ENCODE data around the gene ADAD2. TPM values are rescaled to one million over a fixed set of nuclear protein-coding genes. Genes with fewer than 3 reads are reported as not detected.

The ADAD2 gene
- total RNA-seq, 4 donors from 2014 or later = not detected

GRCh38 chr16:84144859-84145639, 45.9 kb upstream of the ADAD2 start, which contains the start of the genes DNAAF1 and HSDL1:
Gene DNAAF1 (plus strand): TSS chr16:84145308. CDS start chr16:84145441, 133 bp downstream.
Gene HSDL1 (minus strand): TSS chr16:84145177. CDS start chr16:84131321, 13,856 bp downstream.
- intact Hi-C loops (cut with DNase I; ENCODE audit: low total_unique reads) = loop anchor here (1.0 to 5.0 kb wide), 4 partner anchors 28 to 338 kb away; partner anchors contain the start of genes HSBP1 and TAF1C
- peak; percentile 78 to 84 for DNase-seq
- peaks cover 8 to 21% of the 10 kb centered on the region in 2 donors for H3K4me1 ChIP-seq
- peak; percentile 89 to 95 for ATAC-seq
- no peaks in the 10 kb centered on the region for H3K27me3 ChIP-seq
- H3K4me3 ChIP-seq = peak within 1 kb of the TSS; percentile 66 to 92 (median 80)
- no peaks in the 10 kb centered on the region for H3K9me3 ChIP-seq
- no peaks in the 10 kb centered on the region for H3K36me3 ChIP-seq
- in situ Hi-C loops (cut with MboI; ENCODE audit: low sequenced_read_pairs in 4 of 4) = no loop called here
- peak within 1 kb of the TSS; percentile 77 to 89 (median 85) for H3K27ac ChIP-seq
- TF ChIP-seq CTCF (IDR thresholded peaks at IDR 0.05 in 4 of 5, conservative IDR thresholded peaks at IDR 0.05 in 1 of 5) (peak in 1 of 5 experiments; percentile 28), POLR2A (IDR thresholded peaks at IDR 0.05) (peak; percentile 76 to 83)

GRCh38 chr16:84150926-84151325, 40.0 kb upstream of the ADAD2 start:
- in situ Hi-C loops (cut with MboI; ENCODE audit: low sequenced_read_pairs in 4 of 4) = loop anchor here in 1 of 4 donors (25.0 kb wide), 1 partner anchor 189 kb away; the partner anchor contains the start of genes NECAB2 and OSGIN1
- TF ChIP-seq POLR2A (IDR thresholded peaks at IDR 0.05) = no peak
- no peak for TF ChIP-seq CTCF (IDR thresholded peaks at IDR 0.05 in 4 of 5, conservative IDR thresholded peaks at IDR 0.05 in 1 of 5)

GRCh38 chr16:84153660-84154214, 37.2 kb upstream of the ADAD2 start:
- in situ Hi-C loops (cut with MboI; ENCODE audit: low sequenced_read_pairs in 4 of 4) = loop anchor here in 1 of 4 donors (25.0 kb wide), 1 partner anchor 191 kb away; the partner anchor contains the start of genes NECAB2 and OSGIN1
- ATAC-seq = no peak
- Histone ChIP-seq H3K4me3 (no peak overlapping the region), H3K36me3 (no peaks in the 10 kb centered on the region), H3K4me1 (no peaks in the 10 kb centered on the region), H3K27me3 (peaks cover 0 to 2% (median 0%) of the 10 kb centered on the region in 3 donors), H3K27ac (no peak overlapping the region), H3K9me3 (no peaks in the 10 kb centered on the region)
- intact Hi-C loops (cut with DNase I; ENCODE audit: low total_unique reads) = no loop called here
- DNase-seq = no peak
- TF ChIP-seq POLR2A (IDR thresholded peaks at IDR 0.05) (no peak), CTCF (IDR thresholded peaks at IDR 0.05 in 4 of 5, conservative IDR thresholded peaks at IDR 0.05 in 1 of 5) (no peak)

More at GRCh38 chr16:84150926-84151325, 40.0 kb upstream of the ADAD2 start:
- Histone ChIP-seq H3K4me3 (no peak overlapping the region), H3K9me3 (no peaks in the 10 kb centered on the region), H3K27ac (no peak overlapping the region), H3K4me1 (no peaks in the 10 kb centered on the region), H3K36me3 (no peaks in the 10 kb centered on the region), H3K27me3 (no peaks in the 10 kb centered on the region)
- no peak for ATAC-seq
- intact Hi-C loops (cut with DNase I; ENCODE audit: low total_unique reads) = no loop called here
- DNase-seq = no peak

- ATAC-seq (no peak), DNase-seq (no peak)
- intact Hi-C loops (cut with DNase I; ENCODE audit: low total_unique reads) (no loop called here), in situ Hi-C loops (cut with MboI; ENCODE audit: low sequenced_read_pairs in 4 of 4) (loop anchor here in 1 of 4 donors (25.0 kb wide), 1 partner anchor 193 kb away; the partner anchor contains the start of genes NECAB2 and OSGIN1)
- Histone ChIP-seq H3K27ac (no peak overlapping the region), H3K27me3 (peaks cover 0 to 11% (median 0%) of the 10 kb centered on the region in 3 donors), H3K4me3 (no peak overlapping the region), H3K4me1 (no peaks in the 10 kb centered on the region), H3K9me3 (no peaks in the 10 kb centered on the region), H3K36me3 (no peaks in the 10 kb centered on the region)
- TF ChIP-seq CTCF (IDR thresholded peaks at IDR 0.05 in 4 of 5, conservative IDR thresholded peaks at IDR 0.05 in 1 of 5) (no peak), POLR2A (IDR thresholded peaks at IDR 0.05) (no peak)
Measured at GRCh38 chr16:84155226-84155625, 35.7 kb upstream of the ADAD2 start.

Data from gastrocnemius medialis (tissue), 4 donors.